HepG2 (cell line): ENCODE measurements around the gene TIMP4. TPM values are rescaled to one million over a fixed set of nuclear protein-coding genes. Genes with fewer than 3 reads are reported as not detected.
A peak's percentile ranks its signal among the peaks of the same experiment; 100 is the strongest.

Experiments
- ATAC-seq: fragments of 200-7000 bp; cut with Tn5 transposase; 3 replicates; pipeline ENCODE4 v1.9.1; 2020; ENCODE audit warnings: mild to moderate bottlenecking, moderate library complexity
- BruUV-seq: library from RNA; stranded (reverse); fragments of 400-500 nt; replicated peaks from 2 replicates; lab custom pipeline; 2021; lab: Mats Ljungman, UMichigan
- CTCF ChIA-PET: fragments of 300-600 bp; formaldehyde crosslinking; extraction: SDS; loops from one replicate; lab custom pipeline; 2021; ENCODE audit warnings: low total read pairs, inconsistent platforms, low intra/inter-chr PET ratio; lab: Yijun Ruan, JAX
- POLR2A ChIA-PET: fragments of 350-600 bp; sonication (Branson Sonifier 250); formaldehyde crosslinking; loops from one replicate; lab custom pipeline; 2020; ENCODE audit warnings: antibody characterized with exemption, inconsistent platforms; lab: Yijun Ruan, JAX
- DNase-seq: peaks from one replicate; pipeline ENCODE4 v3.0.0-alpha.2; 2015; ENCODE audit warnings: low spot score
- FAIRE-seq: peaks from 3 replicates; lab custom pipeline; 2011; peaks lifted over from hg19 to GRCh38; lab: Jason Lieb, UNC
- H2AFZ ChIP-seq: one replicate; pipeline ENCODE4 v1.6.1; 2011; ENCODE audit warnings: low read length, inconsistent platforms
- H3K27ac ChIP-seq: fragments of 300-600 bp; 3 replicates; pipeline ENCODE4 v1.8.0; 2011; ENCODE audit warnings: mixed run types, mild to moderate bottlenecking, mixed read lengths, low read length, inconsistent platforms; ENCODE audit not compliant: insufficient read depth; ENCODE audit errors: extremely low read length
- H3K27me3 ChIP-seq, 2 experiments: fragments of 200-600 bp in 1 of 2; 2 replicates in 1 of 2; 3 replicates in 1 of 2; pipeline versions ENCODE4 v1.6.0 to v1.8.0; 2011; ENCODE audit warnings: low read length in 2 of 2, mild to moderate bottlenecking in 2 of 2, moderate library complexity in 2 of 2, inconsistent platforms in 1 of 2; ENCODE audit not compliant: insufficient read depth in 2 of 2, control insufficient read depth in 1 of 2
- H3K36me3 ChIP-seq, 2 experiments: fragments of 200-600 bp in 1 of 2; replicated peaks in 1 of 2; 2 replicates in 1 of 2; 3 replicates in 1 of 2; pipeline versions ENCODE4 v1.5.1 to v1.8.0; 2011; ENCODE audit warnings: low read length in 2 of 2, inconsistent platforms in 1 of 2; ENCODE audit not compliant: insufficient read depth in 2 of 2, control insufficient read depth in 1 of 2
- H3K4me1 ChIP-seq: 2 replicates; pipeline ENCODE4 v1.5.1; 2012; ENCODE audit warnings: low read length, inconsistent platforms; ENCODE audit not compliant: insufficient read depth
- H3K4me2 ChIP-seq: 2 replicates; pipeline ENCODE4 v1.6.0; 2011; ENCODE audit warnings: low read depth, low read length, inconsistent platforms
- H3K4me3 ChIP-seq, 3 experiments: fragments of 200-600 bp in 1 of 3; sonication (generic), shearing (Covaris generic) in 1 of 3; replicated peaks in 1 of 3; 2 replicates each; pipeline ENCODE4 v1.5.1; 2011 to 2016; ENCODE audit warnings: low read length in 3 of 3, inconsistent platforms in 2 of 3, low read depth in 2 of 3, mild to moderate bottlenecking in 2 of 3, control low read depth in 1 of 3, mixed read lengths in 1 of 3; ENCODE audit not compliant: insufficient read depth in 1 of 3
- H3K79me2 ChIP-seq: one replicate; pipeline ENCODE4 v1.6.1; 2011; ENCODE audit warnings: low read length, inconsistent platforms; ENCODE audit not compliant: insufficient read depth
- H3K9ac ChIP-seq: 2 replicates; pipeline ENCODE4 v1.6.0; 2011; ENCODE audit warnings: mild to moderate bottlenecking, low read depth, low read length, inconsistent platforms; ENCODE audit not compliant: insufficient read depth
- H3K9me3 ChIP-seq: 2 replicates; pipeline ENCODE4 v1.5.1; 2012; ENCODE audit warnings: mild to moderate bottlenecking, low read length
- H4K20me1 ChIP-seq: 2 replicates; pipeline ENCODE4 v1.6.0; 2011; ENCODE audit warnings: inconsistent platforms, mild to moderate bottlenecking, low read length, moderate library complexity; ENCODE audit not compliant: insufficient read depth
- ATM ChIP-seq: fragments of 450-650 bp; IDR thresholded peaks from 2 replicates; pipeline ENCODE4 v1.7.1; 2017; ENCODE audit warnings: mild to moderate bottlenecking, borderline replicate concordance
- CREB1 ChIP-seq, 2 experiments: fragments of 450-650 bp in 1 of 2; IDR thresholded peaks; 2 replicates each; pipeline ENCODE4 v1.6.1; 2016 to 2017; ENCODE audit warnings: control low read depth in 1 of 2, mild to moderate bottlenecking in 1 of 2, missing compliant biosample characterization in 1 of 2, missing genetic modification characterization in 1 of 2
- FOSL2 ChIP-seq: sonication (generic); formaldehyde crosslinking; IDR thresholded peaks from 2 replicates; pipeline ENCODE4 v1.4.0; 2020; ENCODE audit warnings: missing genetic modification reagents
- HNF4G ChIP-seq, 2 experiments: sonication (generic) in 1 of 2; formaldehyde crosslinking in 1 of 2; IDR thresholded peaks; 2 replicates each; pipeline versions ENCODE4 v1.4.0 to v1.6.1; 2011 to 2020; ENCODE audit warnings: borderline replicate concordance in 2 of 2, low read depth in 2 of 2, mild to moderate bottlenecking in 2 of 2, low read length in 1 of 2, missing genetic modification reagents in 1 of 2, moderate library complexity in 1 of 2
- KLF13 ChIP-seq: sonication (generic); formaldehyde crosslinking; IDR thresholded peaks from 2 replicates; pipeline ENCODE4 v1.4.0; 2020; ENCODE audit warnings: mild to moderate bottlenecking, missing genetic modification reagents
- MEIS1 ChIP-seq: sonication (generic); formaldehyde crosslinking; IDR thresholded peaks from 2 replicates; pipeline ENCODE4 v1.9.0; 2021; ENCODE audit warnings: mild to moderate bottlenecking, missing genetic modification reagents, moderate library complexity, borderline replicate concordance
- POLR2AphosphoS2 ChIP-seq: IDR thresholded peaks from 2 replicates; pipeline ENCODE4 v1.6.1; 2011; ENCODE audit warnings: low read depth, low read length, improper control_type of control experiment
- ZNF160 ChIP-seq: sonication (generic); formaldehyde crosslinking; IDR thresholded peaks from 2 replicates; pipeline ENCODE4 v1.8.0; 2022; ENCODE audit warnings: mild to moderate bottlenecking, inconsistent platforms, missing genetic modification reagents
- ZNF562 ChIP-seq: sonication (generic); formaldehyde crosslinking; IDR thresholded peaks from 2 replicates; pipeline ENCODE4 v1.8.0; 2022; ENCODE audit warnings: missing genetic modification reagents, borderline replicate concordance
- ZNF564 ChIP-seq: sonication (generic); formaldehyde crosslinking; IDR thresholded peaks from 2 replicates; pipeline ENCODE4 v1.8.1; 2023; ENCODE audit warnings: mild to moderate bottlenecking, missing genetic modification reagents
- ZNF615 ChIP-seq: sonication (generic); formaldehyde crosslinking; IDR thresholded peaks from 2 replicates; pipeline ENCODE4 v1.5.0; 2020; ENCODE audit warnings: mild to moderate bottlenecking, missing genetic modification reagents, borderline replicate concordance
- ZNF644 ChIP-seq: IDR thresholded peaks from 2 replicates; pipeline ENCODE4 v1.6.1; 2016; ENCODE audit warnings: low read depth
- WGBS: methylation state at CpG from one replicate; pipeline ENCODE4 v1.1.6; 2017; ENCODE audit warnings: low lambda C conversion rate; 5-methylcytosine and 5-hydroxymethylcytosine counted together
- in situ Hi-C: cut with HindIII; loops from 2 replicates; pipeline ENCODE4 v1.10.0; 2017; ENCODE audit warnings: low pct_unique_long_range_greater_than_20kb; ENCODE audit not compliant: extremely low pct_ligation_motif_present
- intact Hi-C: fragments of 100-400 bp; cut with micrococcal nuclease; formaldehyde crosslinking; loops from one replicate; pipeline ENCODE4 v1.10.0; 2022; ENCODE audit not compliant: unreplicated experiment
- polyA plus RNA-seq, 8 experiments: library from polyadenylated mRNA; depleted of rRNA in 3 of 8; stranded (reverse) in 7 of 8; unstranded in 1 of 8; fragments of >200 nt; fragmentation: Illumina TruSeq in 4 of 8; extraction: Trizol in 4 of 8; gene quantifications; 2 replicates each; pipeline versions ENCODE4 v1.2.1 to v1.2.3, GENCODE V29; 2011 to 2016; ENCODE audit warnings: low read depth in 4 of 8, missing spikeins in 1 of 8, mixed read lengths in 1 of 8; ENCODE audit not compliant: insufficient read depth in 1 of 8
- total RNA-seq, 5 experiments: library from RNA; depleted of rRNA; stranded (reverse); fragments of >200 nt; fragmentation: Illumina TruSeq; extraction: Trizol; gene quantifications; 2 replicates each; pipeline ENCODE4 v1.2.3, GENCODE V29; 2016; ENCODE audit warnings: low read depth in 1 of 5
- TF ChIP-seq, protein P1 (sequence below), 2 experiments: fragments of 450-650 bp in 1 of 2; sonication (generic) in 1 of 2; formaldehyde crosslinking; IDR thresholded peaks; 2 replicates each; pipeline versions ENCODE4 v1.5.0 to v1.8.0; 2020 to 2022; ENCODE audit warnings: mild to moderate bottlenecking in 1 of 2, missing genetic modification reagents in 1 of 2

The TIMP4 gene
- total and polyA plus RNA-seq, 2 of the 13 experiments (the other 11 are each of a cell fraction or from before 2014, with no cell fraction given): 0.05 to 0.07 TPM

DNA sequence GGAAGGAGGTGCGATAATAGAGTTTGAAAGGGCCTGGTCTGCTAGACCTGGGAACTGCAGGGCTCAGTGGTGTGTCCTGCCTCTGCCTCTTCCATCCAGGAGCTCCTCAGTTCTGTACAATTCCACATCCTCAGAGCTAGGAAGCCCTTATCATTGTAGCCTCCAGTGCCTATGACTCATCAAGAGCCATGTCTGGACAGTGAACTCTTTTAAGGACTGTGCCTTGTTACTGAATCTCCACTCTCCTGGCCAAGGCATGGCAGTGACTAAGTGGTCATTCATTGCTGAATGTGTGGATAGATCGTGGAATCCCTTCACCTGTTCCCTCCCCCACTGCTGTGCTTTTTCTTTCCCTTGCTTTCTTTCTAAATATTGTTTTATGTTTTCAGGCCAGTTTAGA lies 2.9 kb downstream of the TIMP4 start:
- Histone ChIP-seq H3K9me3 (no peaks in the 10 kb centered on the region), H3K27ac (no peak overlapping the region), H3K36me3 (no peaks in the 10 kb centered on the region), H3K27me3 (peaks cover 3 to 46% of the 10 kb centered on the region in 2 experiments), H3K4me2 (no peak overlapping the region), H3K4me1 (peaks cover 30% of the 10 kb centered on the region), H3K9ac (no peak overlapping the region), H4K20me1 (no peaks in the 10 kb centered on the region), H2AFZ (no peak overlapping the region), H3K4me3 (no peak overlapping the region), H3K79me2 (no peaks in the 10 kb centered on the region)
- FAIRE-seq (no peak), ATAC-seq (peak; percentile 10; the same call in 1 of the 3 replicates), DNase-seq (peak; percentile 25)
- intact Hi-C loops (no loop called here), in situ Hi-C loops (no loop called here)
- POLR2A ChIA-PET: interaction anchor here (1.9 kb wide), 1 partner anchor 329 kb away, joined by 5 read pairs; the partner anchor contains the start of gene TSEN2
- 4% methylated on average over 2 of the region's 2 CpGs for WGBS
- BruUV-seq: no TSS peak
- CTCF ChIA-PET: no interaction called here
- TF ChIP-seq, protein P1, sequence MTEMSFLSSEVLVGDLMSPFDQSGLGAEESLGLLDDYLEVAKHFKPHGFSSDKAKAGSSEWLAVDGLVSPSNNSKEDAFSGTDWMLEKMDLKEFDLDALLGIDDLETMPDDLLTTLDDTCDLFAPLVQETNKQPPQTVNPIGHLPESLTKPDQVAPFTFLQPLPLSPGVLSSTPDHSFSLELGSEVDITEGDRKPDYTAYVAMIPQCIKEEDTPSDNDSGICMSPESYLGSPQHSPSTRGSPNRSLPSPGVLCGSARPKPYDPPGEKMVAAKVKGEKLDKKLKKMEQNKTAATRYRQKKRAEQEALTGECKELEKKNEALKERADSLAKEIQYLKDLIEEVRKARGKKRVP (CRISPR knock-in tag; IDR thresholded peaks at IDR 0.05): no peak
- no peak for TF ChIP-seq POLR2AphosphoS2
- TF ChIP-seq KLF13 (CRISPR knock-in tag): no peak
- no peak for TF ChIP-seq ZNF562 (CRISPR knock-in tag)
- peak; percentile 84 for TF ChIP-seq FOSL2 (CRISPR knock-in tag)
- TF ChIP-seq CREB1 (IDR thresholded peaks at IDR 0.05): peak; percentile 25; the same call in 1 of the 2 replicates
- no peak for TF ChIP-seq CREB1 (CRISPR knock-in tag; IDR thresholded peaks at IDR 0.05)
- no peak for TF ChIP-seq MEIS1 (CRISPR knock-in tag)
- 0 out of 2 replicates have a peak, but pooled peaks have one; percentile 34 for TF ChIP-seq ZNF644 (CRISPR knock-in tag)
- no peak for TF ChIP-seq HNF4G (IDR thresholded peaks at IDR 0.05; ENCODE audit: borderline replicate concordance, low read depth, low read length)
- no peak for TF ChIP-seq HNF4G (CRISPR knock-in tag; IDR thresholded peaks at IDR 0.05; ENCODE audit: borderline replicate concordance, low read depth)
- no peak for TF ChIP-seq ZNF160 (CRISPR knock-in tag)
- TF ChIP-seq ZNF615 (CRISPR knock-in tag): no peak
- TF ChIP-seq ATM: no peak
- no peak for TF ChIP-seq ZNF564 (CRISPR knock-in tag)
